Brain microvascular endothelial cell (primary cell): Measurements from ENCODE around the gene EIF3K.

Experiments used
- DNase-seq: peaks from one replicate; pipeline ENCODE4 v3.0.0-alpha.2; 2020
- H3K27ac ChIP-seq: fragments of 250-450 bp; sonication (Bioruptor Pico); 2 replicates; pipeline ENCODE4 v1.5.1; 2020; ENCODE audit warnings: mild to moderate bottlenecking, moderate library complexity
- H3K27me3 ChIP-seq: fragments of 250-450 bp; sonication (Bioruptor Pico); replicated peaks from 2 replicates; pipeline ENCODE4 v1.5.1; 2020; ENCODE audit warnings: mild to moderate bottlenecking
- H3K36me3 ChIP-seq: fragments of 250-450 bp; sonication (Bioruptor Pico); replicated peaks from 2 replicates; pipeline ENCODE4 v1.5.1; 2020; ENCODE audit warnings: mild to moderate bottlenecking
- H3K4me3 ChIP-seq: 2 replicates; pipeline ENCODE4 v1.5.1; 2011; ENCODE audit warnings: low read depth, mild to moderate bottlenecking, control low read depth, low read length, moderate library complexity
- in situ Hi-C: cut with HindIII; loops from 2 replicates; pipeline ENCODE4 v1.10.0; 2017; ENCODE audit warnings: low sequenced_read_pairs, low pct_ligation_motif_present
- TF ChIP-seq, protein P1 (sequence below): IDR thresholded peaks from 2 replicates; pipeline ENCODE4 v1.5.1; 2011; ENCODE audit warnings: low read depth, mild to moderate bottlenecking, moderate library complexity, low read length, control low read depth, inconsistent platforms; ENCODE audit errors: missing control alignments

EIF3K gene

DNA sequence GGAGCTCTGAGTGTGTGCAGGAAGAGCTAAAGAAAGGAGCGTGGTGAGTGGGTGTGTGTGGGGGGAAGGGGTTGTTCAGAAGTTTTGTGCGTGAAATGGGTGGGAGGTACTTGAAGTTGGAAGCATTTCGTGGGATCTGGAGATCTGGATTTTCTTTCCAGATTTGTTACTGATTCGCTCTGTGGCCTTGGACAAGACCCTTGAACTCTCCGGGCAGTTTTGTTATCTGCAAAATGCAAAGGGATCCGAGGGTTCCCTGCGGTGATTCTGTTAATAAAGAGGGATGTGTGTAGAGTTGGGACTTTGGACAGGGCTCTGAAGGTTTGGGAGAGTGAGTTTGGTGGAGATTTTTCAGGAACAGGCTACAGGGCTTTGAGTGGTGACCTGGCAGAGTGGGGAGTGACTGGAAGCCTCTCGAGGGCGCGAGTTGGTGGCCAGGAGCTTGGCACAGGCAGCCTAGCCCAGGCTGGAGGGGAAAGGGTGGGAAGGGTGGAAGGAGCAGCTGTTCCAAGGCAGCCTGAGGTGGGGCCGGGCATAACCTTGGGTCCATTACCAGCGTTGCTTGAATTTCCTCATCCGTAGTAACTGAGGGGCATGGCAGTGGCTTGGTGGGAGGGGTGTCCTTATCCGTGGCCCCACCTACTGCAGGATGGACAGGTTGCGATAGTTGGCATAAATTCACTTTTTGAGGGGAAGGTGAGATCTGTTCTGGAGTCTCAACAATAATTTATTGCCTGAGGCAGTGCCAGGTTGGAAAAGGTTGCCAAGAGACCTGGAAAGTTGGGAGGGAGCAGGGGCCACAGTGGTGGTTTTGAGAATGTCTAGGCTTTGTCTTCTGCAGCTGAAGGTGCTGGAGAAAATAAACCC lies 30.6 kb downstream of the EIF3K start:
- Histone ChIP-seq H3K4me3 (peak overlapping the region; percentile 94), H3K27ac (peak overlapping the region; percentile 73), H3K27me3 (no peaks in the 10 kb centered on the region), H3K36me3 (no peaks in the 10 kb centered on the region)
- TF ChIP-seq, protein P1, sequence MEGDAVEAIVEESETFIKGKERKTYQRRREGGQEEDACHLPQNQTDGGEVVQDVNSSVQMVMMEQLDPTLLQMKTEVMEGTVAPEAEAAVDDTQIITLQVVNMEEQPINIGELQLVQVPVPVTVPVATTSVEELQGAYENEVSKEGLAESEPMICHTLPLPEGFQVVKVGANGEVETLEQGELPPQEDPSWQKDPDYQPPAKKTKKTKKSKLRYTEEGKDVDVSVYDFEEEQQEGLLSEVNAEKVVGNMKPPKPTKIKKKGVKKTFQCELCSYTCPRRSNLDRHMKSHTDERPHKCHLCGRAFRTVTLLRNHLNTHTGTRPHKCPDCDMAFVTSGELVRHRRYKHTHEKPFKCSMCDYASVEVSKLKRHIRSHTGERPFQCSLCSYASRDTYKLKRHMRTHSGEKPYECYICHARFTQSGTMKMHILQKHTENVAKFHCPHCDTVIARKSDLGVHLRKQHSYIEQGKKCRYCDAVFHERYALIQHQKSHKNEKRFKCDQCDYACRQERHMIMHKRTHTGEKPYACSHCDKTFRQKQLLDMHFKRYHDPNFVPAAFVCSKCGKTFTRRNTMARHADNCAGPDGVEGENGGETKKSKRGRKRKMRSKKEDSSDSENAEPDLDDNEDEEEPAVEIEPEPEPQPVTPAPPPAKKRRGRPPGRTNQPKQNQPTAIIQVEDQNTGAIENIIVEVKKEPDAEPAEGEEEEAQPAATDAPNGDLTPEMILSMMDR = no peak
- DNase-seq = no peak
- in situ Hi-C loops = no loop called here

DNA sequence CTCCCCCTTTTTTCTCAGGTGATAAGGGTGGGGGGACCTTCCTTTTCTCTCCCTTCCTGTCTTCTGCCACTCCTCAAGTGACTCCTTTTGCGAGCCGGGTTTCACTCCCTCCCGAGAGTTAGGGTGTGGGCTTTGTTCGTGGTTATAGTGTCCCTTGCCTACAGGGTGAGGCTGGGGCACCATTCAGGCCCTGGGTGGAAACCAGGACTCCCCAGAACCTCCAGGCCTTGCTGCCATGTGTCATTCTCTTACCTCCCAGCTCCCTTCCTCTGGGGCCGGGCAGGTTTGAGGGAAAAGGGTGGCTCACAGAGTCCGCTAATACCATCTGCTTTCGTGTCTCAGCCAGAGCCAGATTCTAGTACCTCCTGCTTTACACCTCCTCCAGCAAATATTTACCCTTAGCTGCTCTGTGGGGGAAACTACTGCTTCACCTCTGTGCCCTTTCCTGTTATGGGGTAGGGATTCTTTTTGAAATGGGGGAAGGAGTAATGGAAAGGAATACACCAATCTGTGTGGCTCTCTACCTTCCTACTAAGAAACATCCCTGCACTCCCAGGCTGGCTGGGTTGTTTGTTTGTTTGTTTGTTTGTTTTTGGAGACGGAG lies 31.3 kb downstream of the EIF3K start:
- TF ChIP-seq, protein P1 = no peak
- no peaks in the 10 kb centered on the region for H3K27me3 ChIP-seq
- H3K4me3 ChIP-seq = peak overlapping the region; percentile 94
- no peak for DNase-seq
- H3K27ac ChIP-seq = peak overlapping the region; percentile 73
- no peaks in the 10 kb centered on the region for H3K36me3 ChIP-seq
- in situ Hi-C loops = no loop called here

DNA sequence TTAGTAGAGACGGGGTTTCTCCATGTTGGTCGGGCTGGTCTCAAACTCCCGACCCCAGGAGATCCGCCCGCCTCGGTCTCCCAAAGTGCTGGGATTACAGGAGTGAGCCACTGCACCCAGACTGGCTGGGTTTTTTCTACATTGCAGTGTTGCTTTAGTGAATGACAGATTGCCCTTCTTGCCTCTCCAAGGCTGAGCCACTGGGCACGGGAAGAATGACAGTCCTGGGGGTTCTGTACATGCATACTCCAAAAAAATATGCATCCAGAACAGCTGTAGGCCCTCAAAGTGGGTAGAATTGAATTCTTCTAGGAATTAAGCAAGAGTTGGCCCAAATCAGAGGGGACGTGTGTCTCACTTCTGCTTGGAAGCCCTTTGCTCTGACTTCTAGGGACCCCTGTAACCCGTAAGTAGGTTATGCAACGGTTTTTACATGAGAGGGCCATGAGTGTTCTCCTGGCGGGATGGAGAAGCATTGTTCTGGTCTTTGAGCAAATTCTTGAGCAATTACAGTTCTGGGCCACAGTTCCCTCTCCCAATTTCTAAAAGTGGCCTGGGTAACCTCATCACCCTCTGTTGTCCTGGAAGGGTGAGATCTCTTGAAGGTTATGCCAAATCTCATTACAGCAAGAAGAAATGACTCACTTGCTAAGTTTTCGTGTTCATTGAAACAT lies 32.1 kb downstream of the EIF3K start:
- Histone ChIP-seq H3K4me3 (peak overlapping the region; percentile 94), H3K27ac (peak overlapping the region; percentile 73), H3K27me3 (no peaks in the 10 kb centered on the region), H3K36me3 (no peaks in the 10 kb centered on the region)
- TF ChIP-seq, protein P1 = no peak
- in situ Hi-C loops = no loop called here
- DNase-seq = no peak

DNA sequence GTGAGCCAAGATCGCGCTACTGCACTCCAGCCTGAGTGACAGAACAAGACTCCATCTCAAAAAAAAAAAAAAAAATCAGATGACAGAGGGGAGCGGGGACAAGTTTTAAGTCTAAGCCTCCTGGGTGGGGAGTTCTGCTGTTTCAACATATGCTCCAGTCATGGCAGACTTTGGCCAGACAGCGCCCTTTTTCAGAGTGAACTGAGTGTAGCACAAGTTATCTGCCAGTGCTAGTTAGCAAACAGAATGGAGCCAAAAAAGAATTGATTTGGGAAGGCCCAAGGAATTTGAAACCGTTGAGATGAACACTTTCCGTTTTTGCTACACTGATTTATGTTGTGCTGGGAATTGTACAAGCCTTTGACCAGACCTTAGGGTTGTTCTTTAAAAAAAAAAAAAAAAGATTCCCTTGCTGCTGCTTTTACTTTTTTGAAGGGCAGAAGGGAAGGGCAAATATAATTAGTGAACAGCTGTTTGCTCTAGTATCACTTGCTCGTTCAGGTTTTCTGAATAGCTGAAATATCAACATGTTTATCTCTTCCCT lies 34.1 kb downstream of the EIF3K start:
- TF ChIP-seq, protein P1 = no peak
- Histone ChIP-seq H3K27ac (peak overlapping the region; percentile 73), H3K36me3 (peaks cover 3% of the 10 kb centered on the region), H3K27me3 (no peaks in the 10 kb centered on the region), H3K4me3 (no peak overlapping the region)
- DNase-seq = no peak
- in situ Hi-C loops = no loop called here

DNA sequence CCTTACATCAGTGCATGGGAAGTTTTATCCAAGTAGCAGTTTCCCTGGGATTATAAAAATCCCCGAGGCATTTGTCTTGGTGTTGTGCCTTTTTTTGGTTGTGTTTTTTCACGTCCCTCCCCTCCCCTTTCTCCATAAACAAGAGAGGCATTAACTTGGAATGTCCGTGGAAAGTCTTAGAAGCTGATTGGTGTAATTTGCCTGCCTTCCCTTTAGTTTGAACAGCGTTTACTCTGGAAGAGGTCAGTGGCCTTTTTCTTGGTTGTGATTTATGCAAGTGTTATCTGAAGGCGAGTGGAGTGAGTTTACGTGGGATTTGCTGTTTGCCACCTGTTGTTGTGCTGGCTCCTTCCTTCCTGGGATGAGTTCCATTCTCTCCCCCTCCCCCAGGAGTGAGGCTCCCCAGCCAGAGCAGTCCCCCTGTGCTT lies 35.7 kb downstream of the EIF3K start:
- no peaks in the 10 kb centered on the region for H3K27me3 ChIP-seq
- DNase-seq = no peak
- in situ Hi-C loops = no loop called here
- H3K27ac ChIP-seq = peak overlapping the region; percentile 96
- no peak overlapping the region for H3K4me3 ChIP-seq
- TF ChIP-seq, protein P1 = no peak
- peaks cover 3% of the 10 kb centered on the region for H3K36me3 ChIP-seq
